GM23338 (cell line): ENCODE results near the gene NKD1. TPM values are rescaled to one million over a fixed set of nuclear protein-coding genes. Genes with fewer than 3 reads are reported as not detected.

ENCODE experiments used
- ATAC-seq: fragments of 200-7000 bp; cut with Tn5 transposase; 3 replicates; pipeline ENCODE4 v1.9.1; 2020
- DNase-seq: peaks from one replicate; pipeline ENCODE4 v3.0.0-alpha.2; 2015; ENCODE audit warnings: low spot score
- H2AFZ ChIP-seq: fragments of 200-600 bp; sonication (generic); 2 replicates; pipeline ENCODE4 v1.8.0; 2016; ENCODE audit warnings: antibody characterized with exemption, mild to moderate bottlenecking, moderate library complexity
- H3F3A ChIP-seq: fragments of 200-600 bp; sonication (generic); replicated peaks from 2 replicates; pipeline ENCODE4 v1.8.0; 2017; ENCODE audit warnings: antibody characterized with exemption, mixed run types, low read depth
- H3K27ac ChIP-seq: fragments of 200-600 bp; sonication (generic); 2 replicates; pipeline ENCODE4 v1.6.1; 2016; ENCODE audit warnings: low read depth
- H3K27me3 ChIP-seq: fragments of 200-600 bp; sonication (generic); 2 replicates; pipeline ENCODE4 v1.8.0; 2016; ENCODE audit warnings: mild to moderate bottlenecking, mixed run types, moderate library complexity; ENCODE audit not compliant: insufficient read depth
- H3K36me3 ChIP-seq: fragments of 200-600 bp; sonication (generic); 2 replicates; pipeline ENCODE4 v1.8.0; 2016; ENCODE audit warnings: mild to moderate bottlenecking; ENCODE audit not compliant: insufficient read depth
- H3K4me1 ChIP-seq: fragments of 200-600 bp; sonication (generic); 2 replicates; pipeline ENCODE4 v1.8.0; 2016; ENCODE audit warnings: mild to moderate bottlenecking, moderate library complexity; ENCODE audit not compliant: insufficient read depth
- H3K4me2 ChIP-seq: fragments of 200-600 bp; sonication (generic); 2 replicates; pipeline ENCODE4 v1.7.1; 2017; ENCODE audit warnings: mixed run types
- H3K4me3 ChIP-seq: fragments of 200-600 bp; sonication (generic); 2 replicates; pipeline ENCODE4 v1.6.1; 2016; ENCODE audit warnings: mixed run types
- H3K79me2 ChIP-seq: fragments of 200-600 bp; sonication (generic); replicated peaks from 2 replicates; pipeline ENCODE4 v1.8.0; 2017; ENCODE audit warnings: mild to moderate bottlenecking; ENCODE audit not compliant: insufficient read depth
- H3K9me2 ChIP-seq: fragments of 200-600 bp; sonication (generic); 2 replicates; pipeline ENCODE4 v1.8.0; 2017; ENCODE audit not compliant: insufficient read depth
- H4K20me1 ChIP-seq: fragments of 200-600 bp; sonication (generic); replicated peaks from 2 replicates; pipeline ENCODE4 v1.8.0; 2017; ENCODE audit warnings: mild to moderate bottlenecking; ENCODE audit not compliant: insufficient read depth
- H3K27ac Mint-ChIP-seq: 2 replicates; pipeline ENCODE4 v1.8.0; 2020; ENCODE audit warnings: inconsistent platforms, mild to moderate bottlenecking, moderate library complexity, mixed read lengths
- H3K27me3 Mint-ChIP-seq: 3 replicates; pipeline ENCODE4 v1.8.0; 2022; ENCODE audit warnings: low read depth, mild to moderate bottlenecking, moderate library complexity, mixed read lengths, inconsistent platforms; ENCODE audit not compliant: insufficient read depth, poor library complexity
- H3K36me3 Mint-ChIP-seq: 3 replicates; pipeline ENCODE4 v1.8.0; 2021; ENCODE audit warnings: low read depth, mild to moderate bottlenecking, inconsistent platforms, moderate library complexity, mixed read lengths
- H3K4me1 Mint-ChIP-seq: 3 replicates; pipeline ENCODE4 v1.8.0; 2020; ENCODE audit warnings: mild to moderate bottlenecking, inconsistent platforms, mixed read lengths
- H3K4me3 Mint-ChIP-seq: 3 replicates; pipeline ENCODE4 v1.8.0; 2021; ENCODE audit warnings: moderate library complexity, mild to moderate bottlenecking, inconsistent platforms, mixed read lengths
- H3K9me3 Mint-ChIP-seq: 3 replicates; pipeline ENCODE4 v1.8.0; 2020; ENCODE audit warnings: moderate library complexity, mild to moderate bottlenecking, inconsistent platforms, mixed read lengths
- CTCF ChIP-seq, 2 experiments: fragments of 200-600 bp in 1 of 2; sonication (generic) in 1 of 2; conservative IDR thresholded peaks; 2 replicates each; pipeline versions ENCODE4 v1.5.1 to v1.6.1; 2016 to 2017; ENCODE audit warnings: antibody characterized with exemption in 2 of 2, low read depth in 2 of 2, mild to moderate bottlenecking in 2 of 2, moderate library complexity in 1 of 2
- ETS1 ChIP-seq: IDR thresholded peaks from 2 replicates; pipeline ENCODE4 v1.6.1; 2016; ENCODE audit warnings: antibody characterized with exemption
- EZH2 ChIP-seq: fragments of 200-600 bp; sonication (generic); IDR thresholded peaks from one replicate; pipeline ENCODE4 v1.8.0; 2017; ENCODE audit warnings: antibody characterized with exemption, mild to moderate bottlenecking, low read depth; ENCODE audit not compliant: unreplicated experiment
- EZH2phosphoT487 ChIP-seq: fragments of 200-600 bp; sonication (generic); IDR thresholded peaks from one replicate; pipeline ENCODE4 v1.8.1; 2018; ENCODE audit warnings: antibody characterized with exemption; ENCODE audit not compliant: unreplicated experiment
- JUNB ChIP-seq: IDR thresholded peaks from one replicate; pipeline ENCODE4 v1.6.1; 2016; ENCODE audit warnings: antibody characterized with exemption; ENCODE audit not compliant: unreplicated experiment
- NANOG ChIP-seq: IDR thresholded peaks from 2 replicates; pipeline ENCODE4 v1.6.1; 2016; ENCODE audit warnings: antibody characterized with exemption, borderline replicate concordance
- POLR2AphosphoS5 ChIP-seq: IDR thresholded peaks from 2 replicates; pipeline ENCODE4 v1.6.1; 2016; ENCODE audit warnings: antibody characterized with exemption, low read depth
- STAT1 ChIP-seq: IDR thresholded peaks from one replicate; pipeline ENCODE4 v1.6.1; 2016; ENCODE audit warnings: antibody characterized with exemption; ENCODE audit not compliant: unreplicated experiment
- ZNF114 ChIP-seq: fragments of 250-450 bp; sonication (Bioruptor Pico); IDR thresholded peaks from 2 replicates; pipeline ENCODE4 v1.5.0; 2020; ENCODE audit warnings: mild to moderate bottlenecking, moderate library complexity
- ZNF462 ChIP-seq: fragments of 250-450 bp; sonication (Bioruptor Pico); IDR thresholded peaks from 2 replicates; pipeline ENCODE4 v1.5.0; 2020; ENCODE audit warnings: mild to moderate bottlenecking, moderate library complexity
- polyA plus RNA-seq: library from polyadenylated mRNA; unstranded; fragments of >200 nt; fragmentation: Nextera tagmentation; extraction: Ambion mirVana; gene quantifications from 2 replicates; pipeline ENCODE4 v1.2.1, GENCODE V29; 2016
- total RNA-seq: library from RNA; depleted of rRNA; stranded (reverse); fragments of >200 nt; shearing (Covaris generic); gene quantifications from 2 replicates; pipeline ENCODE4 v1.2.3, GENCODE V29; 2014

NKD1 gene
- total and polyA plus RNA-seq, 2 experiments from 2014 or later = 2.1 to 2.3 TPM

GRCh38 chr16:50614955-50615724 is 66.9 kb downstream of the NKD1 start:
- TF ChIP-seq EZH2phosphoT487 (no peak), ZNF462 (no peak), ETS1 (no peak), POLR2AphosphoS5 (no peak), CTCF (conservative IDR thresholded peaks at IDR 0.05; ENCODE audit: low read depth in 2 of 2) (no peak), NANOG (no peak), STAT1 (no peak), EZH2 (no peak), JUNB (no peak), ZNF114 (CRISPR knock-in tag) (no peak)
- Histone ChIP-seq H3K36me3 (no peaks in the 10 kb centered on the region), H3K9me2 (no peaks in the 10 kb centered on the region), H3K4me2 (no peak overlapping the region), H3K27ac (no peak overlapping the region), H3F3A (0 out of 2 replicates have a peak, but pooled peaks cover 3% of the 10 kb centered on the region), H4K20me1 (no peaks in the 10 kb centered on the region), H3K79me2 (no peaks in the 10 kb centered on the region), H3K27me3 (no peaks in the 10 kb centered on the region), H2AFZ (no peak overlapping the region), H3K4me1 (peaks cover 3% of the 10 kb centered on the region), H3K4me3 (no peak overlapping the region)
- DNase-seq (no peak), ATAC-seq (no peak)
- H3K27me3 Mint-ChIP-seq = peaks cover 16% of the 10 kb centered on the region
- H3K36me3 Mint-ChIP-seq = no peaks in the 10 kb centered on the region; the same call in 2 of the 3 replicates
- H3K9me3 Mint-ChIP-seq = no peaks in the 10 kb centered on the region; the same call in 2 of the 3 replicates
- no peak overlapping the region for H3K27ac Mint-ChIP-seq
- no peak overlapping the region for H3K4me3 Mint-ChIP-seq
- H3K4me1 Mint-ChIP-seq = peaks cover 25% of the 10 kb centered on the region
